KBM-7 (cell line): ENCODE results near the gene PARP12.

ENCODE experiments used
- DNase-seq: peaks from one replicate; pipeline ENCODE4 v3.0.0-alpha.2; 2015
- in situ Hi-C: fragments of 300-500 bp; cut with MboI; formaldehyde crosslinking; loops from 2 replicates; pipeline ENCODE4 v1.14.3; 2020; ENCODE audit warnings: low sequenced_read_pairs, low pct_unique_long_range_greater_than_20kb, mixed read lengths

The PARP12 gene

GRCh38 chr7:140021603-140022002 is 41.1 kb downstream of the PARP12 start:
- DNase-seq = no peak
- in situ Hi-C loops = loop anchor here (25.0 kb wide), 2 partner anchors 316 to 384 kb away; no protein-coding TSS in a partner anchor

- in situ Hi-C loops = loop anchor here (25.0 kb wide), 2 partner anchors 318 to 382 kb away; no protein-coding TSS in a partner anchor
- DNase-seq = no peak
These were observed 43.1 kb downstream of the PARP12 start for GRCh38 chr7:140019606-140020005.

GRCh38 chr7:140019172-140019571 is 43.6 kb downstream of the PARP12 start:
- in situ Hi-C loops = loop anchor here (25.0 kb wide), 2 partner anchors 318 to 382 kb away; no protein-coding TSS in a partner anchor
- DNase-seq = no peak

- in situ Hi-C loops = loop anchor here (25.0 kb wide), 2 partner anchors 319 to 381 kb away; no protein-coding TSS in a partner anchor
- no peak for DNase-seq
These were observed 44.4 kb downstream of the PARP12 start for GRCh38 chr7:140018125-140019043.

- no peak for DNase-seq
- in situ Hi-C loops = loop anchor here (25.0 kb wide), 2 partner anchors 320 to 380 kb away; no protein-coding TSS in a partner anchor
These were observed 45.2 kb downstream of the PARP12 start for GRCh38 chr7:140017543-140017942.

GRCh38 chr7:140017034-140017433 is 45.7 kb downstream of the PARP12 start:
- in situ Hi-C loops = loop anchor here (25.0 kb wide), 2 partner anchors 320 to 380 kb away; no protein-coding TSS in a partner anchor
- DNase-seq = no peak

- in situ Hi-C loops = loop anchor here (25.0 kb wide), 2 partner anchors 321 to 379 kb away; no protein-coding TSS in a partner anchor
- no peak for DNase-seq
These were observed 46.2 kb downstream of the PARP12 start for GRCh38 chr7:140016540-140016939.

- DNase-seq = no peak
- in situ Hi-C loops = loop anchor here (25.0 kb wide), 2 partner anchors 322 to 378 kb away; no protein-coding TSS in a partner anchor
These were observed 47.2 kb downstream of the PARP12 start for GRCh38 chr7:140015471-140015970.

GRCh38 chr7:140014123-140014522 is 48.6 kb downstream of the PARP12 start:
- DNase-seq = no peak
- in situ Hi-C loops = loop anchor here (25.0 kb wide), 2 partner anchors 323 to 377 kb away; no protein-coding TSS in a partner anchor

- DNase-seq = no peak
- in situ Hi-C loops = loop anchor here (25.0 kb wide), 2 partner anchors 324 to 376 kb away; no protein-coding TSS in a partner anchor
These were observed 49.1 kb downstream of the PARP12 start for GRCh38 chr7:140013676-140014075.

- in situ Hi-C loops = loop anchor here (25.0 kb wide), 2 partner anchors 327 to 373 kb away; no protein-coding TSS in a partner anchor
- no peak for DNase-seq
These were observed 52.4 kb downstream of the PARP12 start for GRCh38 chr7:140010194-140010895.

- in situ Hi-C loops = loop anchor here (25.0 kb wide), 2 partner anchors 328 to 372 kb away; no protein-coding TSS in a partner anchor
These were observed 53.0 kb downstream of the PARP12 start for GRCh38 chr7:140009735-140010134.

GRCh38 chr7:140008755-140009610 is 53.8 kb downstream of the PARP12 start:
- no peak for DNase-seq
- in situ Hi-C loops = loop anchor here (25.0 kb wide), 2 partner anchors 328 to 372 kb away; no protein-coding TSS in a partner anchor

More at GRCh38 chr7:140009735-140010134, 53.0 kb downstream of the PARP12 start:
- DNase-seq = no peak

- in situ Hi-C loops = loop anchor here (25.0 kb wide), 2 partner anchors 330 to 370 kb away; no protein-coding TSS in a partner anchor
- DNase-seq = no peak
These were observed 55.6 kb downstream of the PARP12 start for GRCh38 chr7:140007051-140007690.

- in situ Hi-C loops = loop anchor here (25.0 kb wide), 2 partner anchors 331 to 369 kb away; no protein-coding TSS in a partner anchor
- DNase-seq = no peak
These were observed 56.2 kb downstream of the PARP12 start for GRCh38 chr7:140006600-140006999.

GRCh38 chr7:140005754-140006503 is 56.8 kb downstream of the PARP12 start:
- in situ Hi-C loops = loop anchor here (25.0 kb wide), 2 partner anchors 331 to 369 kb away; no protein-coding TSS in a partner anchor
- DNase-seq = no peak

GRCh38 chr7:140005341-140005740 is 57.4 kb downstream of the PARP12 start:
- DNase-seq = no peak
- in situ Hi-C loops = loop anchor here (25.0 kb wide), 2 partner anchors 332 to 368 kb away; no protein-coding TSS in a partner anchor
